Central memory CD8-positive, alpha-beta T cell (primary cell): Measurements from ENCODE around the gene HBG2.

ENCODE experiments used
- ATAC-seq: fragments of 150-1000 bp; cut with Tn5 transposase; replicated peaks from 2 replicates; pipeline ENCODE4 v1.10.0; 2022; ENCODE audit warnings: mild to moderate bottlenecking, moderate FRiP score, moderate number of reproducible peaks; ENCODE audit not compliant: poor library complexity, severe bottlenecking; ENCODE audit errors: extremely low read depth
- DNase-seq, 2 donors: peaks; one replicate each; pipeline ENCODE4 v3.0.0; 2021; ENCODE audit warnings: low spot score in 2 of 2
- H3K27ac Mint-ChIP-seq: one replicate; pipeline ENCODE4 v1.8.0; 2022; ENCODE audit warnings: low read depth, mild to moderate bottlenecking, moderate library complexity, mixed read lengths
- H3K27me3 Mint-ChIP-seq: one replicate; pipeline ENCODE4 v1.8.0; 2022; ENCODE audit warnings: mixed read lengths
- H3K36me3 Mint-ChIP-seq: one replicate; pipeline ENCODE4 v1.8.0; 2022; ENCODE audit warnings: mild to moderate bottlenecking, moderate library complexity, mixed read lengths; ENCODE audit not compliant: insufficient read depth
- H3K4me1 Mint-ChIP-seq: one replicate; pipeline ENCODE4 v1.8.0; 2022; ENCODE audit warnings: mixed read lengths
- H3K4me3 Mint-ChIP-seq: one replicate; pipeline ENCODE4 v1.8.0; 2022; ENCODE audit warnings: mild to moderate bottlenecking, moderate library complexity, mixed read lengths
- H3K9me3 Mint-ChIP-seq: one replicate; pipeline ENCODE4 v1.8.0; 2022; ENCODE audit warnings: mixed read lengths

Gene HBG2

GRCh38 chr11:5288906-5289550 lies 34.4 kb upstream of the HBG2 start:
- Mint-ChIP-seq H3K27me3 (no peaks in the 10 kb centered on the region), H3K4me1 (no peaks in the 10 kb centered on the region), H3K4me3 (no peak overlapping the region), H3K36me3 (no peaks in the 10 kb centered on the region), H3K27ac (no peak overlapping the region), H3K9me3 (no peaks in the 10 kb centered on the region)
- DNase-seq (no peak), ATAC-seq (no peak)

GRCh38 chr11:5288108-5288905 lies 33.7 kb upstream of the HBG2 start:
- ATAC-seq (no peak), DNase-seq (no peak)
- H3K27ac Mint-ChIP-seq, result no peak overlapping the region
- H3K4me3 Mint-ChIP-seq, result no peak overlapping the region
- H3K4me1 Mint-ChIP-seq, result no peaks in the 10 kb centered on the region
- H3K9me3 Mint-ChIP-seq, result no peaks in the 10 kb centered on the region
- no peaks in the 10 kb centered on the region for H3K27me3 Mint-ChIP-seq
- no peaks in the 10 kb centered on the region for H3K36me3 Mint-ChIP-seq

- Mint-ChIP-seq H3K27me3 (no peaks in the 10 kb centered on the region), H3K27ac (no peak overlapping the region), H3K9me3 (no peaks in the 10 kb centered on the region), H3K4me1 (no peaks in the 10 kb centered on the region), H3K4me3 (no peak overlapping the region), H3K36me3 (no peaks in the 10 kb centered on the region)
- ATAC-seq (no peak), DNase-seq (no peak)
These were observed 32.3 kb upstream of the HBG2 start for GRCh38 chr11:5286901-5287300.

- no peaks in the 10 kb centered on the region for H3K9me3 Mint-ChIP-seq
- H3K4me3 Mint-ChIP-seq, result no peak overlapping the region
- ATAC-seq (no peak), DNase-seq (no peak)
- H3K27me3 Mint-ChIP-seq, result no peaks in the 10 kb centered on the region
- H3K36me3 Mint-ChIP-seq, result no peaks in the 10 kb centered on the region
- H3K4me1 Mint-ChIP-seq, result no peaks in the 10 kb centered on the region
- H3K27ac Mint-ChIP-seq, result no peak overlapping the region
These were observed 31.8 kb upstream of the HBG2 start for GRCh38 chr11:5286351-5286750.

- no peak overlapping the region for H3K4me3 Mint-ChIP-seq
- no peaks in the 10 kb centered on the region for H3K4me1 Mint-ChIP-seq
- DNase-seq, result no peak
- no peaks in the 10 kb centered on the region for H3K36me3 Mint-ChIP-seq
- no peak for ATAC-seq
- H3K27me3 Mint-ChIP-seq, result no peaks in the 10 kb centered on the region
- no peaks in the 10 kb centered on the region for H3K9me3 Mint-ChIP-seq
- H3K27ac Mint-ChIP-seq, result no peak overlapping the region
These were observed 31.2 kb upstream of the HBG2 start for GRCh38 chr11:5285703-5286340.

- no peaks in the 10 kb centered on the region for H3K9me3 Mint-ChIP-seq
- no peak overlapping the region for H3K4me3 Mint-ChIP-seq
- H3K36me3 Mint-ChIP-seq, result no peaks in the 10 kb centered on the region
These were observed 30.1 kb upstream of the HBG2 start for GRCh38 chr11:5284637-5285036.

GRCh38 chr11:5283882-5284281 lies 29.3 kb upstream of the HBG2 start:
- H3K4me1 Mint-ChIP-seq, result no peaks in the 10 kb centered on the region
- no peak for DNase-seq
- no peak for ATAC-seq
- no peaks in the 10 kb centered on the region for H3K36me3 Mint-ChIP-seq
- no peaks in the 10 kb centered on the region for H3K27me3 Mint-ChIP-seq
- H3K27ac Mint-ChIP-seq, result no peak overlapping the region
- no peaks in the 10 kb centered on the region for H3K9me3 Mint-ChIP-seq
- no peak overlapping the region for H3K4me3 Mint-ChIP-seq

More at GRCh38 chr11:5284637-5285036, 30.1 kb upstream of the HBG2 start:
- no peak overlapping the region for H3K27ac Mint-ChIP-seq
- H3K4me1 Mint-ChIP-seq, result no peaks in the 10 kb centered on the region
- H3K27me3 Mint-ChIP-seq, result no peaks in the 10 kb centered on the region
- ATAC-seq, result no peak
- DNase-seq, result no peak

GRCh38 chr11:5283086-5283485 lies 28.5 kb upstream of the HBG2 start:
- Mint-ChIP-seq H3K27ac (no peak overlapping the region), H3K4me3 (no peak overlapping the region), H3K36me3 (no peaks in the 10 kb centered on the region), H3K27me3 (no peaks in the 10 kb centered on the region), H3K4me1 (no peaks in the 10 kb centered on the region), H3K9me3 (no peaks in the 10 kb centered on the region)
- ATAC-seq (no peak), DNase-seq (no peak)

GRCh38 chr11:5282628-5283027 lies 28.0 kb upstream of the HBG2 start:
- ATAC-seq (no peak), DNase-seq (no peak)
- no peak overlapping the region for H3K27ac Mint-ChIP-seq

GRCh38 chr11:5281596-5281995 lies 27.0 kb upstream of the HBG2 start:
- ATAC-seq, result no peak
- no peaks in the 10 kb centered on the region for H3K9me3 Mint-ChIP-seq
- no peak for DNase-seq
- no peaks in the 10 kb centered on the region for H3K36me3 Mint-ChIP-seq
- H3K27ac Mint-ChIP-seq, result no peak overlapping the region
- no peaks in the 10 kb centered on the region for H3K4me1 Mint-ChIP-seq
- no peaks in the 10 kb centered on the region for H3K27me3 Mint-ChIP-seq
- H3K4me3 Mint-ChIP-seq, result no peak overlapping the region

More at GRCh38 chr11:5282628-5283027, 28.0 kb upstream of the HBG2 start:
- Mint-ChIP-seq H3K4me3 (no peak overlapping the region), H3K4me1 (no peaks in the 10 kb centered on the region), H3K9me3 (no peaks in the 10 kb centered on the region), H3K27me3 (no peaks in the 10 kb centered on the region), H3K36me3 (no peaks in the 10 kb centered on the region)

- Mint-ChIP-seq H3K4me3 (no peak overlapping the region), H3K27ac (no peak overlapping the region), H3K36me3 (no peaks in the 10 kb centered on the region), H3K9me3 (no peaks in the 10 kb centered on the region), H3K4me1 (no peaks in the 10 kb centered on the region), H3K27me3 (no peaks in the 10 kb centered on the region)
- no peak for DNase-seq
- no peak for ATAC-seq
These were observed 26.1 kb upstream of the HBG2 start for GRCh38 chr11:5280582-5281102.

- no peak for ATAC-seq
- Mint-ChIP-seq H3K36me3 (no peaks in the 10 kb centered on the region), H3K4me1 (no peaks in the 10 kb centered on the region), H3K4me3 (no peak overlapping the region), H3K27me3 (peaks cover 3% of the 10 kb centered on the region), H3K9me3 (no peaks in the 10 kb centered on the region), H3K27ac (no peak overlapping the region)
- no peak for DNase-seq
These were observed 25.0 kb upstream of the HBG2 start for GRCh38 chr11:5279471-5280090.
